HEK293 (cell line): ENCODE results near the gene SERAC1.

ENCODE experiments used
- CTCF ChIA-PET: fragments of 350-600 bp; formaldehyde crosslinking; extraction: SDS; loops from one replicate; lab custom pipeline; 2021; ENCODE audit warnings: antibody characterized with exemption; lab: Yijun Ruan, JAX
- POLR2A ChIA-PET: fragments of 300-600 bp; formaldehyde crosslinking; extraction: SDS; loops from one replicate; lab custom pipeline; 2020; ENCODE audit warnings: antibody characterized with exemption, inconsistent platforms; lab: Yijun Ruan, JAX
- H3K27ac ChIP-seq: fragments of 200-500 bp; sonication (Bioruptor generic); 2 replicates; pipeline ENCODE4 v1.5.1; 2014; ENCODE audit warnings: low read depth, low read length, control low read depth, inconsistent platforms; ENCODE audit errors: extremely low read depth
- H3K36me3 ChIP-seq, 2 experiments: fragments of 200-500 bp in 1 of 2; sonication (Bioruptor generic) in 1 of 2; 1 replicate in 1 of 2; 2 replicates in 1 of 2; pipeline ENCODE4 v1.5.1; 2014 to 2017; ENCODE audit warnings: inconsistent platforms in 2 of 2, low read length in 2 of 2; ENCODE audit not compliant: control insufficient read depth in 2 of 2, insufficient read depth in 1 of 2
- H3K4me1 ChIP-seq: fragments of 200-500 bp; sonication (Bioruptor generic); 2 replicates; pipeline ENCODE4 v1.5.1; 2014; ENCODE audit warnings: mild to moderate bottlenecking, low read length, inconsistent platforms; ENCODE audit not compliant: control insufficient read depth, insufficient read depth
- H3K4me3 ChIP-seq: 2 replicates; pipeline ENCODE4 v1.5.1; 2011; ENCODE audit warnings: low read depth, mild to moderate bottlenecking, control low read depth, low read length, moderate library complexity
- H3K9me3 ChIP-seq: fragments of 200-500 bp; sonication (Bioruptor generic); 2 replicates; pipeline ENCODE4 v1.5.1; 2014; ENCODE audit warnings: low read depth, low read length, inconsistent platforms; ENCODE audit not compliant: control insufficient read depth, insufficient read depth
- AEBP2 ChIP-seq: fragments of 450-650 bp; formaldehyde crosslinking; IDR thresholded peaks from 2 replicates; pipeline ENCODE4 v1.5.1; 2016; ENCODE audit warnings: missing biosample characterization, missing genetic modification characterization, borderline replicate concordance
- BCL11B ChIP-seq: fragments of 450-650 bp; formaldehyde crosslinking; IDR thresholded peaks from 2 replicates; pipeline ENCODE4 v1.5.1; 2016; ENCODE audit warnings: low read depth, missing biosample characterization, missing genetic modification characterization
- HOXD13 ChIP-seq: sonication (generic); formaldehyde crosslinking; IDR thresholded peaks from 2 replicates; pipeline ENCODE4 v1.8.0; 2022; ENCODE audit warnings: missing genetic modification reagents, borderline replicate concordance
- MYNN ChIP-seq: fragments of 450-650 bp; formaldehyde crosslinking; IDR thresholded peaks from 2 replicates; pipeline ENCODE4 v1.5.1; 2016; ENCODE audit warnings: missing biosample characterization, missing genetic modification characterization, borderline replicate concordance
- PRDM10 ChIP-seq: fragments of 450-650 bp; formaldehyde crosslinking; IDR thresholded peaks from 2 replicates; pipeline ENCODE4 v1.5.1; 2016; ENCODE audit warnings: missing biosample characterization, missing genetic modification characterization
- TRIM28 ChIP-seq: IDR thresholded peaks from 2 replicates; pipeline ENCODE4 v1.6.1; 2011; ENCODE audit warnings: low read length, control low read depth, borderline replicate concordance
- YY2 ChIP-seq: fragments of 450-650 bp; formaldehyde crosslinking; IDR thresholded peaks from 2 replicates; pipeline ENCODE4 v1.5.1; 2016; ENCODE audit warnings: missing biosample characterization, missing genetic modification characterization
- ZBTB1 ChIP-seq: fragments of 450-650 bp; formaldehyde crosslinking; IDR thresholded peaks from 2 replicates; pipeline ENCODE4 v1.5.1; 2016; ENCODE audit warnings: missing biosample characterization, missing genetic modification characterization
- ZBTB6 ChIP-seq: fragments of 450-650 bp; formaldehyde crosslinking; IDR thresholded peaks from 2 replicates; pipeline ENCODE4 v1.5.1; 2017; ENCODE audit warnings: missing biosample characterization, missing genetic modification characterization
- ZFP37 ChIP-seq: fragments of 450-650 bp; formaldehyde crosslinking; IDR thresholded peaks from 2 replicates; pipeline ENCODE4 v1.5.1; 2016; ENCODE audit warnings: missing biosample characterization, missing genetic modification characterization
- ZFP69B ChIP-seq: fragments of 450-650 bp; formaldehyde crosslinking; IDR thresholded peaks from 2 replicates; pipeline ENCODE4 v1.5.1; 2016; ENCODE audit warnings: missing biosample characterization, missing genetic modification characterization
- ZNF121 ChIP-seq: fragments of 450-650 bp; formaldehyde crosslinking; IDR thresholded peaks from 2 replicates; pipeline ENCODE4 v1.5.1; 2016; ENCODE audit warnings: missing biosample characterization, missing genetic modification characterization
- ZNF146 ChIP-seq: fragments of 450-650 bp; formaldehyde crosslinking; IDR thresholded peaks from 2 replicates; pipeline ENCODE4 v1.5.1; 2016; ENCODE audit warnings: missing biosample characterization, missing genetic modification characterization
- ZNF223 ChIP-seq: fragments of 450-650 bp; formaldehyde crosslinking; IDR thresholded peaks from 2 replicates; pipeline ENCODE4 v1.5.1; 2016; ENCODE audit warnings: missing biosample characterization, missing genetic modification characterization
- ZNF280D ChIP-seq: fragments of 450-650 bp; formaldehyde crosslinking; IDR thresholded peaks from 2 replicates; pipeline ENCODE4 v1.5.1; 2016; ENCODE audit warnings: missing biosample characterization, missing genetic modification characterization
- ZNF501 ChIP-seq: fragments of 450-650 bp; formaldehyde crosslinking; IDR thresholded peaks from 2 replicates; pipeline ENCODE4 v1.5.1; 2016; ENCODE audit warnings: missing biosample characterization, missing genetic modification characterization
- ZNF544 ChIP-seq: fragments of 450-650 bp; formaldehyde crosslinking; IDR thresholded peaks from 2 replicates; pipeline ENCODE4 v1.5.0; 2017; ENCODE audit warnings: missing biosample characterization, missing genetic modification characterization
- ZNF596 ChIP-seq: fragments of 450-650 bp; IDR thresholded peaks from 2 replicates; pipeline ENCODE4 v1.5.0; 2018; ENCODE audit warnings: missing biosample characterization, mild to moderate bottlenecking, missing genetic modification characterization, moderate library complexity
- ZNF600 ChIP-seq: fragments of 450-650 bp; formaldehyde crosslinking; IDR thresholded peaks from 2 replicates; pipeline ENCODE4 v1.5.1; 2016; ENCODE audit warnings: missing biosample characterization, missing genetic modification characterization
- ZNF701 ChIP-seq: fragments of 450-650 bp; formaldehyde crosslinking; IDR thresholded peaks from 2 replicates; pipeline ENCODE4 v1.5.1; 2016; ENCODE audit warnings: missing biosample characterization, missing genetic modification characterization
- ZNF707 ChIP-seq: fragments of 450-650 bp; formaldehyde crosslinking; IDR thresholded peaks from 2 replicates; pipeline ENCODE4 v1.5.1; 2016; ENCODE audit warnings: missing biosample characterization, missing genetic modification characterization
- ZSCAN23 ChIP-seq: fragments of 450-650 bp; formaldehyde crosslinking; IDR thresholded peaks from 2 replicates; pipeline ENCODE4 v1.5.1; 2016; ENCODE audit warnings: missing biosample characterization, missing genetic modification characterization
- ZSCAN5A ChIP-seq: fragments of 450-650 bp; formaldehyde crosslinking; IDR thresholded peaks from 2 replicates; pipeline ENCODE4 v1.5.1; 2016; ENCODE audit warnings: missing biosample characterization, missing genetic modification characterization

The SERAC1 gene

DNA sequence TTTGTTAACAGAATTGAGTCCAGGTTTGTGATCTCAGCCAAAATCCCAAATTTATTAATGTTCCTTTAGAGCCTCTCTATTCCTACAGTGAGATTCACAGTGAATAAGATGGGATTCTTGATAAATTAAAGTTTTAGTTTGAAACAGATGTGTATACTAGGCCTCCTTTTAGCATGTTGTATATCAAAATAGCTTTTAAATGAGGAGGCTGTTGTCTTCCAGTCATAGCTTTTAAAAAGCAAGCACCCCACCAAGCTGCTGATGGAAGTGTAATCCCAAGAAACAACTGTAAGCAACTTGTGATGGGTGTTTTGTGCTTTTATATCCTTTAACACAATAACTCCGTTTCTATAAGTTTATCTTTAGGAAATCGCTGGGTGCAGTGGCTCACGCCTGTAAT lies 7.0 kb upstream of the SERAC1 start (continued):
- TF ChIP-seq ZNF596 (tag by site-specific recombination): no peak
- TF ChIP-seq ZNF707 (tag by site-specific recombination): no peak
- no peak for TF ChIP-seq YY2 (tag by site-specific recombination)
- TF ChIP-seq ZNF501 (tag by site-specific recombination): no peak
- no peak for TF ChIP-seq ZNF544 (tag by site-specific recombination)

GRCh38 chr6:158174514-158174913 lies 6.5 kb upstream of the SERAC1 start:
- Histone ChIP-seq H3K9me3 (no peaks in the 10 kb centered on the region), H3K27ac (no peak overlapping the region), H3K36me3 (peaks cover 13 to 52% of the 10 kb centered on the region in 2 experiments), H3K4me3 (no peak overlapping the region), H3K4me1 (no peaks in the 10 kb centered on the region)
- TF ChIP-seq TRIM28: no peak
- no peak for TF ChIP-seq ZBTB6 (tag by site-specific recombination)
- no peak for TF ChIP-seq ZNF223 (tag by site-specific recombination)
- TF ChIP-seq ZBTB1 (tag by site-specific recombination): no peak
- no peak for TF ChIP-seq ZSCAN23
- TF ChIP-seq ZFP37 (tag by site-specific recombination): no peak
- no peak for TF ChIP-seq ZNF280D (tag by site-specific recombination)
- TF ChIP-seq ZNF701 (tag by site-specific recombination): no peak
- no peak for TF ChIP-seq ZSCAN5A (tag by site-specific recombination)
- TF ChIP-seq, all 188 proteins: peak for 0
- ChIA-PET POLR2A (no interaction called here), CTCF (interaction anchor here (1.6 kb wide), 1 partner anchor 32 kb away, joined by 4 read pairs; no protein-coding TSS in a partner anchor)

DNA sequence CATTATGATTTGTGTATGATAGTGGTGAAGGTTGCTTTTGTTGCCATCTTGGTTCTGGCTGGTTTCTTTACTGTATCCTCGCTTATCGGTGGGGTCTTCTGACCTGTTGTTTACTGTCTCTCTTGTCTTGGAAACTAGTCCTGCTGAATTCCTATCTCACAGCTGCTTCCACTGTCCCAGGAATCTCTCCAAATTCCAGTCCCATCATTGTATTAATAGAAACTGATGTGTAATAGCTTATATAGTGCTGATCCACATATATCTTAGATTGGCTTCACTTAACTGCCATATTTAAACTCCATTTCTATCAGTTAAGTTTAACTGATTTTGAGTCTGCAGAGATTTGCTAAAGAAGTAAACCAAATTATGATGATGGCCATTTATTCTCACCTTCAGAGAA lies 6.0 kb upstream of the SERAC1 start:
- ChIA-PET POLR2A (no interaction called here), CTCF (interaction anchor here (1.6 kb wide), 1 partner anchor 32 kb away, joined by 4 read pairs; no protein-coding TSS in a partner anchor)
- Histone ChIP-seq H3K27ac (no peak overlapping the region), H3K4me1 (no peaks in the 10 kb centered on the region), H3K9me3 (no peaks in the 10 kb centered on the region), H3K36me3 (peaks cover 13 to 52% of the 10 kb centered on the region in 2 experiments), H3K4me3 (no peak overlapping the region)
- no peak for TF ChIP-seq HOXD13 (CRISPR knock-in tag)
- TF ChIP-seq PRDM10 (tag by site-specific recombination): no peak
- TF ChIP-seq BCL11B (tag by site-specific recombination): no peak
- no peak for TF ChIP-seq MYNN (tag by site-specific recombination)
- TF ChIP-seq ZNF600: no peak
- no peak for TF ChIP-seq AEBP2 (tag by site-specific recombination)
- no peak for TF ChIP-seq ZNF121 (tag by site-specific recombination)
- TF ChIP-seq ZFP69B (tag by site-specific recombination): no peak
- no peak for TF ChIP-seq ZNF146
- TF ChIP-seq TRIM28: no peak
